ENCODE results near the gene ERCC4.

Gene ERCC4

GRCh38 chr16:13996778-13997288 is 76.9 kb downstream of the ERCC4 start:
- peak; percentile 12 for DNase-seq (ENCODE audit: low spot score)
- H3K27ac ChIP-seq = no peak overlapping the region
- H3K4me3 ChIP-seq = no peak overlapping the region
- TF ChIP-seq CTCF (IDR thresholded peaks at IDR 0.05) = no peak

- peak; percentile 17 for DNase-seq (ENCODE audit: low spot score)
- no peak for TF ChIP-seq CTCF (IDR thresholded peaks at IDR 0.05)
- H3K4me3 ChIP-seq = no peak overlapping the region
- no peak overlapping the region for H3K27ac ChIP-seq
Observed at GRCh38 chr16:13997526-13997925, 77.6 kb downstream of the ERCC4 start.

- Histone ChIP-seq H3K27ac (no peak overlapping the region), H3K4me3 (no peak overlapping the region)
- no peak for TF ChIP-seq CTCF (IDR thresholded peaks at IDR 0.05)
- peak; percentile 8 for DNase-seq (ENCODE audit: low spot score)
Observed at GRCh38 chr16:13997933-13998332, 78.0 kb downstream of the ERCC4 start.

GRCh38 chr16:13999071-13999894 is 79.3 kb downstream of the ERCC4 start:
- Histone ChIP-seq H3K27ac (peak overlapping the region in 1 of 2 donors; percentile 11), H3K4me3 (no peak overlapping the region)
- peak; percentile 28 for DNase-seq (ENCODE audit: low spot score)
- no peak for TF ChIP-seq CTCF (IDR thresholded peaks at IDR 0.05)

GRCh38 chr16:13999895-14000425 is 80.0 kb downstream of the ERCC4 start:
- TF ChIP-seq CTCF (IDR thresholded peaks at IDR 0.05) = no peak
- DNase-seq (ENCODE audit: low spot score) = peak; percentile 55
- peak overlapping the region in 1 of 2 donors; percentile 11 for H3K27ac ChIP-seq
- no peak overlapping the region for H3K4me3 ChIP-seq

GRCh38 chr16:14001521-14001920 is 81.6 kb downstream of the ERCC4 start:
- no peak for TF ChIP-seq CTCF (IDR thresholded peaks at IDR 0.05)
- H3K27ac ChIP-seq = no peak overlapping the region
- peak; percentile 61 for DNase-seq (ENCODE audit: low spot score)
- H3K4me3 ChIP-seq = no peak overlapping the region

Measured in coronary artery (tissue), 2 donors.